SK-N-SH treated with all-trans-retinoic acid at 6 μM for 48 hours (cell line): ENCODE results near the gene MACROD1.

ENCODE experiments used
- ATAC-seq: fragments of 200-7000 bp; cut with Tn5 transposase; 3 replicates; pipeline ENCODE4 v1.9.1; 2020; ENCODE audit warnings: mild to moderate bottlenecking, moderate library complexity
- ARNTL ChIP-seq: fragments of 450-650 bp; formaldehyde crosslinking; IDR thresholded peaks from 2 replicates; pipeline ENCODE4 v1.5.0; 2020; ENCODE audit warnings: low read depth, mild to moderate bottlenecking, moderate library complexity, borderline replicate concordance
- BACH2 ChIP-seq: fragments of 250-450 bp; sonication (Bioruptor Pico); IDR thresholded peaks from 2 replicates; pipeline ENCODE4 v1.9.0; 2021; ENCODE audit warnings: mild to moderate bottlenecking, borderline replicate concordance
- CSRNP3 ChIP-seq: fragments of 250-450 bp; sonication (Bioruptor Pico); IDR thresholded peaks from 2 replicates; pipeline ENCODE4 v1.5.1; 2021; ENCODE audit warnings: mild to moderate bottlenecking, moderate library complexity
- GLIS3 ChIP-seq: fragments of 250-450 bp; sonication (Bioruptor Pico); IDR thresholded peaks from 2 replicates; pipeline ENCODE4 v1.5.0; 2020; ENCODE audit warnings: mild to moderate bottlenecking, moderate library complexity
- OSR1 ChIP-seq: fragments of 250-450 bp; sonication (Bioruptor Pico); IDR thresholded peaks from 2 replicates; pipeline ENCODE4 v1.8.0; 2022; ENCODE audit warnings: moderate library complexity, mild to moderate bottlenecking, inconsistent platforms
- PATZ1 ChIP-seq: fragments of 250-450 bp; sonication (Bioruptor Pico); IDR thresholded peaks from 2 replicates; pipeline ENCODE4 v1.8.0; 2020; ENCODE audit warnings: mild to moderate bottlenecking, moderate library complexity, borderline replicate concordance
- RARB ChIP-seq: fragments of 250-450 bp; sonication (Bioruptor Pico); IDR thresholded peaks from 2 replicates; pipeline ENCODE4 v1.8.0; 2021; ENCODE audit warnings: mild to moderate bottlenecking, moderate library complexity
- SNAI2 ChIP-seq: fragments of 250-450 bp; sonication (Bioruptor Pico); IDR thresholded peaks from 2 replicates; pipeline ENCODE4 v1.5.0; 2020; ENCODE audit warnings: mild to moderate bottlenecking, moderate library complexity
- TSHZ2 ChIP-seq: fragments of 250-450 bp; sonication (Bioruptor Pico); IDR thresholded peaks from 2 replicates; pipeline ENCODE4 v1.5.0; 2020; ENCODE audit warnings: mild to moderate bottlenecking, moderate library complexity
- ZFP30 ChIP-seq: fragments of 450-650 bp; formaldehyde crosslinking; IDR thresholded peaks from 2 replicates; pipeline ENCODE4 v1.5.0; 2022; ENCODE audit warnings: mild to moderate bottlenecking, moderate library complexity
- TF ChIP-seq, protein P1 (sequence below): fragments of 250-450 bp; sonication (Bioruptor Pico); IDR thresholded peaks from 2 replicates; pipeline ENCODE4 v1.5.1; 2020; ENCODE audit warnings: low read depth, mild to moderate bottlenecking, moderate library complexity

The MACROD1 gene

DNA sequence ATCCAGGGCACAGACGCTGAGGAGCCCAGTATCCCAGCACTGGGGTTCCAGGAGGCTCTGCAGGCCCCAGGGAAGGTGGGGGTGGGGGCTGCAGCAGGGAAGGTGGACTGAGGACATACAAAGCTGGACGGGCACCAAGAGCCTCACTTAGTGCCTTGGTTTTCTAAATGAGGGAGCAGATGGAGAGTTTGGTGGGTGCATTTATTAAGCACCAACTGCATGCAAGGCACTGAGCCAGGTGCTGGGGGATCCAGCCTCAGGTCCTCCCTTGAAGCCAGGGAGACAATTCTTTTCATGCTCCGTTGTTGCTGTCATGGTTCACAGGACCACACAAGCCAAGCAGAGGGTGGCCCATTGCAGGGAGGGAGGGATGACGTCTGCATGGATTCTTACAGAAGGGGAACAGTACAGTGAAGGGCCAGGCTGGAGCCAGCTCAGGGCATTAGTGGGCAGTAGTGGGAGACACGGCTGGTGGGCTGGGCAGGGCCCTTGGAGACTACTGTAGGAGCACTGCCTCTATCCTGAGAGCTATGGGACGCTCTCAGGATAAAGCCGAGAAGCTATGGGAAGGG is 65.0 kb downstream of the MACROD1 start:
- ATAC-seq, result no peak
- no peak for TF ChIP-seq RARB

GRCh38 chr11:64100360-64100759 is 65.6 kb downstream of the MACROD1 start:
- no peak for ATAC-seq
- TF ChIP-seq PATZ1 (CRISPR knock-in tag) (no peak), RARB (no peak), TSHZ2 (CRISPR knock-in tag) (no peak)
- TF ChIP-seq, all 23 proteins: peak for 0

DNA sequence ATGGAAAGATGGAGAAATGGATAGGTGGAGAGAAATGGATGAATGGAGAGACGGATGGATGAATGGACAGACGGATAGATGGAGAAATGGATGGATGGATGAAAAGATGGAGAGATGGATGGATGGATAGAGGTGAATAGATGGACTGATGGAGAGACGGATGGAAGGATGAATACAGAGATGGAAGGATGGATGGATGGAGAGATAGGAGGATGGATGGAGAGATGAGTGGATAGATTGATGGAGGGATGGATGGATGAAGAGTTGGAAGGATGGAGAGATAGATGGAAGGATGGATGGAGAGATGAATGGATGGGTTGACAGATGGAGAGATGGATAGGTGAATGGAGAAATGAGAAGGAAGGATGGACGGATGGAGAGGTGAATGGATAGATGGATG is 66.5 kb downstream of the MACROD1 start:
- TF ChIP-seq OSR1 (CRISPR knock-in tag), result no peak
- TF ChIP-seq CSRNP3 (CRISPR knock-in tag), result no peak
- no peak for TF ChIP-seq TSHZ2 (CRISPR knock-in tag)
- no peak for TF ChIP-seq SNAI2
- TF ChIP-seq, protein P1, sequence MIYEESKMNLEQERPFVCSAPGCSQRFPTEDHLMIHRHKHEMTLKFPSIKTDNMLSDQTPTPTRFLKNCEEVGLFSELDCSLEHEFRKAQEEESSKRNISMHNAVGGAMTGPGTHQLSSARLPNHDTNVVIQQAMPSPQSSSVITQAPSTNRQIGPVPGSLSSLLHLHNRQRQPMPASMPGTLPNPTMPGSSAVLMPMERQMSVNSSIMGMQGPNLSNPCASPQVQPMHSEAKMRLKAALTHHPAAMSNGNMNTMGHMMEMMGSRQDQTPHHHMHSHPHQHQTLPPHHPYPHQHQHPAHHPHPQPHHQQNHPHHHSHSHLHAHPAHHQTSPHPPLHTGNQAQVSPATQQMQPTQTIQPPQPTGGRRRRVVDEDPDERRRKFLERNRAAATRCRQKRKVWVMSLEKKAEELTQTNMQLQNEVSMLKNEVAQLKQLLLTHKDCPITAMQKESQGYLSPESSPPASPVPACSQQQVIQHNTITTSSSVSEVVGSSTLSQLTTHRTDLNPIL (CRISPR knock-in tag), result no peak
- TF ChIP-seq ARNTL (CRISPR knock-in tag), result no peak
- no peak for TF ChIP-seq ZFP30 (CRISPR knock-in tag)
- no peak for TF ChIP-seq GLIS3 (CRISPR knock-in tag)
- no peak for TF ChIP-seq BACH2 (CRISPR knock-in tag)
- TF ChIP-seq, all 23 proteins: peak for 0
- no peak for ATAC-seq

DNA sequence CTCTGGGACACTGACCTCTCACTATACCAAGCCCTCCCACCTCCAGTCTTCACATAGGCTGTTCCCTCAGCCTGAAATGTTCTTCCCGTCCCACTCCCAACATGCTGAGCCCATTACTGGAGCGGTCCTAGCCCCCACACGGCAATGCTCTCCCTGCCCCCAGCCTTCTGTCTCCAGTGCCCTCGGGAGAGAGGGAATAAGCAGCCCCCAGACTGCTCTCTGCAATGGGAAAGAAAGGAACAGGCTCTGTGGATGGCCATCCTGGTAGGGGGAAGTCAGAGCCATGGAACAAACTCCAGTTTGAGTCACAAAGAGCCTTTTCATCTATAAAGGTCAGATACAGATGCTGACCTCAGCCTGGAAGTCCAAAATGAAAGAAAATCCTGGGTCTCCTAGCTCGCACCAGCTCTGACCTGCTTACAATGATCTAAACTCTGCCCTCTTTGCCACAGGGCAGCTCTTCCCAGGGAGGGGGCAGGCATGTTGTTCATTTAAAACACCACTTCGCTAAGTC is 67.5 kb downstream of the MACROD1 start:
- ATAC-seq, result no peak
- no peak for TF ChIP-seq BACH2 (CRISPR knock-in tag)
- TF ChIP-seq, all 23 proteins: peak for 0

DNA sequence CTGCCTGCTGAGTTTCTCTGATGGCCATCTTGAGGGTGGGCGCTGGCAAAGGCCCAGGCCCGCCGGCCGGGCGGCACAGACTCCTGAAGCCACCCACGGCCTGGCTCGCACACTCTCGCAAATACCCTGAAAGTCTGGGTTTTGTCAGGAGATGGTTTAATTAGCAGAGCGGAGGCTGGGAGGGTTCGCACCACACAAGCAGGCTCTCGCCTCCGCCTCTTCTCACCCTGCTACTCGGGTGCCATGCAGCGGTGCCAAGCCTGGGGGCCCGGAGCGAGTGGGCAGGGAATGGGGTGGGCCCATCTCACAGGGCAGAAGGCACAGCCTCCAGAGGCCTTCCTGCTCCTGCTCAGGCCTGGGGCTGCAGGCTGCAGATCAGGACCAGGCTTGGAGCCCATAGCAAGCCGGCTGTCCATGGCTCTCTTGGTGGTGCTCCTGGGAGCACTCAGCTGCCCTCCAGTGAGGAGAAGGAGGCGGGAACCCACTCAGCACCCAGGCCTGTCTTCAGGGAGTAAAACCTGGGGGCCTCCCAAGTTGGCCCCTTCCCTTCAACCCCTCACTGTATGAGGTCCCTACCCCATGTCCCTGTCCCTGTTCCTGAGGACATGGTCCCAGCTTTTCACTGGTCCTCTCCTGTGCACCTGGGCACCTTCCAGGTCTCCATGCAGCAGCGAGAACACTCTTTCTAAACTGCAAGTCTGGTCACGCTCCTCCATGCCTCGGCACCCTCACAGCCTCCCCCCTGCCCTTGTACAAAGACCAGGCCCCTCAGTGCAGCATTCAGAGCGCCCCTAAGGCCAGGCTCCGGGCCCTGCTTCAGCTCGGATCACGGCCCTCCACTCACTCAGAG is 68.2 kb downstream of the MACROD1 start:
- ATAC-seq, result no peak
- no peak for TF ChIP-seq OSR1 (CRISPR knock-in tag)
